B cell (primary cell): Measurements from ENCODE around the gene ZRANB1. TPM values are rescaled to one million over a fixed set of nuclear protein-coding genes. Genes with fewer than 3 reads are reported as not detected.

Experiments used
- ATAC-seq: fragments of 200-7000 bp; cut with Tn5 transposase; one replicate; pipeline ENCODE4 v1.10.0; 2021; ENCODE audit warnings: low read depth, mild to moderate bottlenecking, moderate number of reproducible peaks, moderate library complexity
- CTCF ChIA-PET: fragments of 350-600 bp; sonication (Branson Sonifier 250); formaldehyde crosslinking; loops from one replicate; lab custom pipeline; 2021; ENCODE audit warnings: antibody characterized with exemption, inconsistent platforms; lab: Charles Lee
- POLR2A ChIA-PET: fragments of 350-600 bp; sonication (Branson Sonifier 250); formaldehyde crosslinking; loops from one replicate; lab custom pipeline; 2021; ENCODE audit warnings: antibody characterized with exemption; lab: Charles Lee
- DNase-seq: peaks from one replicate; pipeline ENCODE4 v3.0.0; 2013
- H2AFZ ChIP-seq: 2 replicates; pipeline ENCODE4 v1.6.1; 2012; ENCODE audit warnings: mild to moderate bottlenecking, low read depth, low read length; ENCODE audit not compliant: insufficient read depth, poor library complexity, severe bottlenecking
- H3K27ac ChIP-seq, 2 donors: 1 replicate in 1 of 2; 2 replicates in 1 of 2; pipeline ENCODE4 v1.5.1; 2012 to 2013; ENCODE audit warnings: low read length in 2 of 2, mild to moderate bottlenecking in 2 of 2, moderate library complexity in 1 of 2
- H3K27me3 ChIP-seq, 4 experiments: fragments of 200-600 bp in 1 of 4; sonication (generic) in 1 of 4; replicated peaks in 1 of 4; 1 replicate in 2 of 4; 2 replicates in 2 of 4; pipeline versions ENCODE4 v1.6.1 to v1.7.0; 2013 to 2016; ENCODE audit warnings: low read length in 3 of 4, mild to moderate bottlenecking in 2 of 4, mixed read lengths in 1 of 4, moderate library complexity in 1 of 4; ENCODE audit not compliant: insufficient read depth in 4 of 4, control insufficient read depth in 3 of 4; ENCODE audit errors: control extremely low read depth in 1 of 4
- H3K36me3 ChIP-seq, 2 experiments: replicated peaks in 1 of 2; 1 replicate in 1 of 2; 2 replicates in 1 of 2; pipeline versions ENCODE4 v1.6.1 to v1.7.1; 2013; ENCODE audit warnings: low read length in 1 of 2; ENCODE audit not compliant: insufficient read depth in 2 of 2, control insufficient read depth in 1 of 2; ENCODE audit errors: control extremely low read depth in 1 of 2, extremely low read depth in 1 of 2
- H3K4me1 ChIP-seq, 2 donors: fragments of 200-600 bp in 1 of 2; sonication (generic) in 1 of 2; 1 replicate in 1 of 2; 2 replicates in 1 of 2; pipeline versions ENCODE4 v1.5.1 to v1.6.1; 2013 to 2017; ENCODE audit warnings: low read length in 2 of 2; ENCODE audit not compliant: control insufficient read depth in 2 of 2, insufficient read depth in 2 of 2
- H3K4me2 ChIP-seq: replicated peaks from 2 replicates; pipeline ENCODE3; 2012; ENCODE audit warnings: mild to moderate bottlenecking, low read depth, low read length; ENCODE audit not compliant: poor library complexity, severe bottlenecking
- H3K4me3 ChIP-seq, 5 experiments: fragments of 200-600 bp in 1 of 5; sonication (generic) in 1 of 5; 1 replicate in 3 of 5; 2 replicates in 2 of 5; pipeline versions ENCODE4 v1.5.1 to v1.7.0; 2011 to 2016; ENCODE audit warnings: low read length in 4 of 5, mild to moderate bottlenecking in 4 of 5, low read depth in 2 of 5, control low read depth in 1 of 5, moderate library complexity in 1 of 5; ENCODE audit not compliant: insufficient read depth in 1 of 5; ENCODE audit errors: control extremely low read depth in 1 of 5, extremely low read depth in 1 of 5
- H3K79me2 ChIP-seq: fragments of 200-600 bp; sonication (generic); one replicate; pipeline ENCODE4 v1.6.0; 2016; ENCODE audit warnings: low read length; ENCODE audit not compliant: control insufficient read depth, insufficient read depth
- H3K9ac ChIP-seq: fragments of 200-600 bp; sonication (generic); 2 replicates; pipeline ENCODE4 v1.6.1; 2017; ENCODE audit warnings: mild to moderate bottlenecking, low read length, moderate library complexity
- H3K9me3 ChIP-seq, 3 donors: one replicate each; pipeline versions ENCODE4 v1.6.1 to v1.7.1; 2013; ENCODE audit warnings: low read length in 2 of 3; ENCODE audit not compliant: control insufficient read depth in 2 of 3, insufficient read depth in 1 of 3; ENCODE audit errors: control extremely low read depth in 1 of 3
- H4K20me1 ChIP-seq: 2 replicates; pipeline ENCODE4 v1.6.0; 2012; ENCODE audit warnings: mild to moderate bottlenecking, low read length; ENCODE audit not compliant: insufficient read depth, control insufficient read depth, poor library complexity, severe bottlenecking
- H3K27ac Mint-ChIP-seq: one replicate; pipeline ENCODE4 v1.8.0; 2021; ENCODE audit warnings: mixed read lengths
- H3K27me3 Mint-ChIP-seq: one replicate; pipeline ENCODE4 v1.8.0; 2021; ENCODE audit warnings: mixed read lengths
- H3K4me1 Mint-ChIP-seq: one replicate; pipeline ENCODE4 v1.8.0; 2021; ENCODE audit warnings: mixed read lengths
- H3K4me3 Mint-ChIP-seq: one replicate; pipeline ENCODE4 v1.8.0; 2021; ENCODE audit warnings: mixed read lengths
- H3K9me3 Mint-ChIP-seq: one replicate; pipeline ENCODE4 v1.8.0; 2022; ENCODE audit warnings: mixed read lengths; ENCODE audit not compliant: insufficient read depth
- CTCF ChIP-seq: fragments of 200-600 bp; IDR thresholded peaks from one replicate; pipeline ENCODE4 v1.8.0; 2022; ENCODE audit warnings: antibody characterized with exemption, mild to moderate bottlenecking
- EZH2 ChIP-seq: IDR thresholded peaks from 2 replicates; pipeline ENCODE4 v1.6.1; 2012; ENCODE audit warnings: borderline replicate concordance, low read depth, mild to moderate bottlenecking, moderate library complexity, low read length; ENCODE audit not compliant: insufficient read depth, poor library complexity, severe bottlenecking
- WGBS: methylation state at CpG from one replicate; pipeline ENCODE4 v1.1.5; 2013; ENCODE audit warnings: missing lambda C conversion rate; ENCODE audit not compliant: insufficient coverage; 5-methylcytosine and 5-hydroxymethylcytosine counted together
- intact Hi-C: fragments of 100-400 bp; cut with micrococcal nuclease; formaldehyde crosslinking; loops from one replicate; pipeline ENCODE4 v1.10.0; 2022
- polyA plus RNA-seq: library from polyadenylated mRNA; depleted of rRNA; stranded (reverse); fragments of >200 nt; gene quantifications from 2 replicates; pipeline ENCODE4 v1.2.3, GENCODE V29; 2012
- total RNA-seq, 2 donors: library from RNA; stranded (reverse); fragments of 120-200 nt in 1 of 2; gene quantifications; 1 replicate in 1 of 2; 2 replicates in 1 of 2; pipeline versions ENCODE4 v1.2.3 to v1.2.4, GENCODE V29; 2013 to 2022

ZRANB1 gene
- total and polyA plus RNA-seq, 2 donors (not counting 1 experiment from before 2014, with no cell fraction given), result 6.5 to 28.0 TPM

GRCh38 chr10:124926548-124926947 is 15.4 kb upstream of the ZRANB1 start:
- intact Hi-C loops, result no loop called here
- Histone ChIP-seq H3K27me3 (no peaks in the 10 kb centered on the region), H3K4me2 (no peak overlapping the region), H3K36me3 (peaks cover 0 to 11% of the 10 kb centered on the region in 2 experiments), H3K4me1 (no peaks in the 10 kb centered on the region), H3K27ac (no peak overlapping the region), H3K79me2 (peaks cover 98% of the 10 kb centered on the region), H3K9ac (no peak overlapping the region), H3K9me3 (peaks cover 0 to 4% (median 0%) of the 10 kb centered on the region in 3 donors), H3K4me3 (no peak overlapping the region), H4K20me1 (peaks cover 82% of the 10 kb centered on the region), H2AFZ (no peak overlapping the region)
- DNase-seq (no peak), ATAC-seq (no peak)
- Mint-ChIP-seq H3K27ac (no peak overlapping the region), H3K4me1 (peaks cover 32% of the 10 kb centered on the region), H3K27me3 (no peaks in the 10 kb centered on the region), H3K4me3 (no peak overlapping the region), H3K9me3 (no peaks in the 10 kb centered on the region)
- WGBS, result no CpG with 5 or more reads among the region's 5 CpGs
- no peak for TF ChIP-seq EZH2
- no peak for TF ChIP-seq CTCF
- ChIA-PET POLR2A (interaction anchor here (0.9 kb wide), 1 partner anchor 9 kb away, joined by 3 read pairs; no protein-coding TSS in a partner anchor), CTCF (no interaction called here)

- peaks cover 2 to 6% of the 10 kb centered on the region in 2 experiments for H3K36me3 ChIP-seq
- POLR2A ChIA-PET, result no interaction called here
- H3K4me3 ChIP-seq, result no peak overlapping the region
- H2AFZ ChIP-seq, result no peak overlapping the region
- no peak overlapping the region for H3K4me2 ChIP-seq
- no peaks in the 10 kb centered on the region for H3K4me1 ChIP-seq
- Mint-ChIP-seq H3K9me3 (no peaks in the 10 kb centered on the region), H3K4me3 (no peak overlapping the region), H3K27ac (no peak overlapping the region), H3K27me3 (no peaks in the 10 kb centered on the region), H3K4me1 (peaks cover 34% of the 10 kb centered on the region)
- H3K27me3 ChIP-seq, result no peaks in the 10 kb centered on the region
- 93% methylated on average over 3 of the region's 7 CpGs for WGBS
- H3K79me2 ChIP-seq, result peaks cover 98% of the 10 kb centered on the region
- H3K27ac ChIP-seq, result no peak overlapping the region
- no peak overlapping the region for H3K9ac ChIP-seq
- peaks cover 85% of the 10 kb centered on the region for H4K20me1 ChIP-seq
- DNase-seq (no peak), ATAC-seq (no peak)
- intact Hi-C loops, result no loop called here
- TF ChIP-seq CTCF (no peak), EZH2 (no peak)
- H3K9me3 ChIP-seq, result peaks cover 0 to 8% (median 4%) of the 10 kb centered on the region in 3 donors
- CTCF ChIA-PET, result no interaction called here
These were observed 13.8 kb upstream of the ZRANB1 start for GRCh38 chr10:124928087-124928486.
